Common myeloid progenitor, CD34-positive (primary cell): ENCODE measurements around the gene TAF15.

ENCODE experiments used
- CTCF ChIA-PET: fragments of 350-600 bp; sonication (Branson Sonifier 250); formaldehyde crosslinking; loops from one replicate; lab custom pipeline; 2021; ENCODE audit warnings: antibody characterized with exemption; lab: Charles Lee
- POLR2A ChIA-PET: fragments of 350-600 bp; sonication (Branson Sonifier 250); formaldehyde crosslinking; loops from one replicate; lab custom pipeline; 2021; ENCODE audit warnings: antibody characterized with exemption; lab: Charles Lee
- DNase-seq, 3 donors: peaks; one replicate each; pipeline versions ENCODE4 v3.0.0 to v3.0.0-alpha.2; 2013
- H3K27ac ChIP-seq, 2 experiments: 1 replicate in 1 of 2; 2 replicates in 1 of 2; pipeline ENCODE4 v1.7.0; 2013; ENCODE audit warnings: inconsistent platforms in 2 of 2, low read length in 2 of 2, mild to moderate bottlenecking in 2 of 2, low read depth in 1 of 2, moderate library complexity in 1 of 2; ENCODE audit not compliant: severe bottlenecking in 2 of 2, insufficient read depth in 1 of 2, poor library complexity in 1 of 2
- H3K27me3 ChIP-seq, 5 experiments: replicated peaks in 2 of 5; 1 replicate in 3 of 5; 2 replicates in 2 of 5; pipeline versions ENCODE4 v1.6.1 to v1.7.0; 2013; ENCODE audit warnings: low read length in 4 of 5, mild to moderate bottlenecking in 2 of 5, moderate library complexity in 2 of 5, inconsistent platforms in 1 of 5; ENCODE audit not compliant: insufficient read depth in 5 of 5, control insufficient read depth in 4 of 5
- H3K36me3 ChIP-seq, 4 experiments: 1 replicate in 2 of 4; 2 replicates in 2 of 4; pipeline versions ENCODE4 v1.6.1 to v1.7.0; 2013; ENCODE audit warnings: low read length in 3 of 4, control low read depth in 1 of 4, mild to moderate bottlenecking in 1 of 4; ENCODE audit not compliant: control insufficient read depth in 4 of 4, insufficient read depth in 4 of 4
- H3K4me1 ChIP-seq, 4 experiments: 1 replicate in 3 of 4; 2 replicates in 1 of 4; pipeline versions ENCODE4 v1.6.1 to v1.7.1; 2013; ENCODE audit warnings: low read length in 3 of 4, mild to moderate bottlenecking in 3 of 4, control low read depth in 1 of 4, inconsistent platforms in 1 of 4, moderate library complexity in 1 of 4; ENCODE audit not compliant: control insufficient read depth in 4 of 4, insufficient read depth in 4 of 4; ENCODE audit errors: control extremely low read depth in 1 of 4
- H3K4me3 ChIP-seq, 7 experiments: 1 replicate in 4 of 7; 2 replicates in 3 of 7; pipeline versions ENCODE4 v1.5.1 to v1.7.0; 2013; ENCODE audit warnings: mild to moderate bottlenecking in 7 of 7, low read length in 6 of 7, moderate library complexity in 6 of 7, inconsistent platforms in 2 of 7, low read depth in 2 of 7, control low read depth in 1 of 7; ENCODE audit not compliant: insufficient read depth in 4 of 7, control insufficient read depth in 1 of 7; ENCODE audit errors: extremely low read depth in 1 of 7
- H3K9me3 ChIP-seq, 5 experiments: 1 replicate in 4 of 5; 2 replicates in 1 of 5; pipeline versions ENCODE4 v1.6.1 to v1.7.1; 2013; ENCODE audit warnings: low read length in 4 of 5, mild to moderate bottlenecking in 2 of 5, inconsistent platforms in 1 of 5, low read depth in 1 of 5, moderate library complexity in 1 of 5; ENCODE audit not compliant: control insufficient read depth in 4 of 5, insufficient read depth in 2 of 5; ENCODE audit errors: control extremely low read depth in 1 of 5
- WGBS: methylation state at CpG from one replicate; pipeline ENCODE4 v1.1.5; 2013; ENCODE audit not compliant: insufficient coverage; 5-methylcytosine and 5-hydroxymethylcytosine counted together

The TAF15 gene

GRCh38 chr17:35866341-35866950, 57.2 kb downstream of the TAF15 start:
- peak in 2 of 3 donors; percentile 10 to 20 for DNase-seq
- POLR2A ChIA-PET = interaction anchor here (0.6 to 0.7 kb wide), 3 partner anchors 29 to 270 kb away, joined by 3 to 4 read pairs (median 3); no protein-coding TSS in a partner anchor
- H3K4me1 ChIP-seq = peaks cover 0 to 8% (median 4%) of the 10 kb centered on the region in 4 experiments
- H3K27ac ChIP-seq = no peak overlapping the region
- H3K4me3 ChIP-seq = no peak overlapping the region
- no peaks in the 10 kb centered on the region for H3K36me3 ChIP-seq
- H3K9me3 ChIP-seq = no peaks in the 10 kb centered on the region
- H3K27me3 ChIP-seq = no peaks in the 10 kb centered on the region
- WGBS = no CpG with 5 or more reads among the region's 1 CpG
- CTCF ChIA-PET = interaction anchor here (1.8 kb wide), 2 partner anchors 10 to 15 kb away, joined by 5 to 6 read pairs; no protein-coding TSS in a partner anchor

- CTCF ChIA-PET = no interaction called here
- no peak for DNase-seq
Observed at GRCh38 chr17:35867574-35867973, 58.3 kb downstream of the TAF15 start.

GRCh38 chr17:35868737-35869136, 59.5 kb downstream of the TAF15 start, which contains the start of gene HEATR9:
TSS of gene HEATR9 (minus strand) at chr17:35868891. CDS start at chr17:35868742, 149 bp downstream.
- no peak within 1 kb of the TSS for H3K27ac ChIP-seq
- 100% methylated on average over 1 of the region's 3 CpGs for WGBS
- peaks cover 0 to 12% (median 6%) of the 10 kb centered on the region in 4 experiments for H3K4me1 ChIP-seq
- H3K27me3 ChIP-seq = no peaks in the 10 kb centered on the region
- no peak for DNase-seq
- H3K36me3 ChIP-seq = no peaks in the 10 kb centered on the region
- ChIA-PET POLR2A (interaction anchor here (0.6 kb wide), 1 partner anchor 95 kb away, joined by 3 read pairs; no protein-coding TSS in a partner anchor), CTCF (interaction anchor here (0.9 to 2.0 kb wide), 3 partner anchors 9 to 19 kb away, joined by 3 to 6 read pairs (median 3); no protein-coding TSS in a partner anchor)
- no peaks in the 10 kb centered on the region for H3K9me3 ChIP-seq
- no peak within 1 kb of the TSS for H3K4me3 ChIP-seq

More at GRCh38 chr17:35867574-35867973, 58.3 kb downstream of the TAF15 start:
- POLR2A ChIA-PET = no interaction called here
- Histone ChIP-seq H3K27ac (no peak overlapping the region), H3K36me3 (no peaks in the 10 kb centered on the region), H3K27me3 (no peaks in the 10 kb centered on the region), H3K4me3 (no peak overlapping the region), H3K9me3 (no peaks in the 10 kb centered on the region), H3K4me1 (peaks cover 0 to 12% (median 6%) of the 10 kb centered on the region in 4 experiments)
- WGBS = 100% methylated on average over 1 of the region's 3 CpGs

- H3K9me3 ChIP-seq = no peaks in the 10 kb centered on the region
- no peak overlapping the region for H3K27ac ChIP-seq
- peak; percentile 59 to 85 (median 80) for DNase-seq
- WGBS = 47% methylated on average over 5 of the region's 8 CpGs
- H3K27me3 ChIP-seq = no peaks in the 10 kb centered on the region
- POLR2A ChIA-PET = interaction anchor here (0.5 kb wide), 1 partner anchor 694 kb away, joined by 7 read pairs; no protein-coding TSS in a partner anchor
- CTCF ChIA-PET = interaction anchor here (0.7 to 2.2 kb wide), 6 partner anchors 14 to 74 kb away, joined by 3 to 5 read pairs (median 4); no protein-coding TSS in a partner anchor
- peaks cover 0 to 23% (median 14%) of the 10 kb centered on the region in 4 experiments for H3K4me1 ChIP-seq
- no peaks in the 10 kb centered on the region for H3K36me3 ChIP-seq
- H3K4me3 ChIP-seq = no peak overlapping the region
Observed at GRCh38 chr17:35870906-35871819, 61.9 kb downstream of the TAF15 start.

- CTCF ChIA-PET = interaction anchor here (0.6 to 2.2 kb wide), 5 partner anchors 22 to 730 kb away, joined by 3 to 5 read pairs (median 4); no protein-coding TSS in a partner anchor
- POLR2A ChIA-PET = no interaction called here
- no peaks in the 10 kb centered on the region for H3K9me3 ChIP-seq
- H3K4me1 ChIP-seq = peaks cover 0 to 20% (median 14%) of the 10 kb centered on the region in 4 experiments
- no peak overlapping the region for H3K4me3 ChIP-seq
- no peak overlapping the region for H3K27ac ChIP-seq
- DNase-seq = no peak
- whole genome bisulfite sequencing = 96% methylated on average over 11 of the region's 12 CpGs
- H3K36me3 ChIP-seq = no peaks in the 10 kb centered on the region
- H3K27me3 ChIP-seq = no peaks in the 10 kb centered on the region
Observed at GRCh38 chr17:35872196-35872980, 63.1 kb downstream of the TAF15 start.

GRCh38 chr17:35875072-35875799, 66.0 kb downstream of the TAF15 start:
- Histone ChIP-seq H3K27me3 (no peaks in the 10 kb centered on the region), H3K9me3 (no peaks in the 10 kb centered on the region), H3K4me3 (peak overlapping the region in 1 of 7 experiments; percentile 50), H3K36me3 (no peaks in the 10 kb centered on the region), H3K27ac (no peak overlapping the region), H3K4me1 (peaks cover 0 to 20% (median 14%) of the 10 kb centered on the region in 4 experiments)
- 9% methylated on average over 1 of the region's 5 CpGs for WGBS
- POLR2A ChIA-PET = interaction anchor here (0.7 kb wide), 1 partner anchor 166 kb away, joined by 10 read pairs; no protein-coding TSS in a partner anchor
- CTCF ChIA-PET = interaction anchor here (1.0 to 2.2 kb wide), 5 partner anchors 9 to 273 kb away, joined by 3 to 7 read pairs (median 3); no protein-coding TSS in a partner anchor
- DNase-seq = peak in 1 of 3 donors; percentile 46
